Measurements from ENCODE around the gene BMPR1A.

BMPR1A gene

GRCh38 chr10:86802473-86803108 lies 46.2 kb downstream of the BMPR1A start:
- DNase-seq (ENCODE audit: low read depth, low spot score) = no peak

GRCh38 chr10:86803156-86803555 lies 46.7 kb downstream of the BMPR1A start:
- no peak for DNase-seq (ENCODE audit: low read depth, low spot score)

GRCh38 chr10:86804805-86805204 lies 48.4 kb downstream of the BMPR1A start:
- DNase-seq (ENCODE audit: low read depth, low spot score) = no peak

GRCh38 chr10:86813101-86813500 lies 56.7 kb downstream of the BMPR1A start:
- DNase-seq (ENCODE audit: low read depth, low spot score) = no peak

- no peak for DNase-seq (ENCODE audit: low read depth, low spot score)
Observed at GRCh38 chr10:86813982-86814381, 57.6 kb downstream of the BMPR1A start.

- no peak for DNase-seq (ENCODE audit: low read depth, low spot score)
Observed at GRCh38 chr10:86815035-86815617, 58.7 kb downstream of the BMPR1A start.

GRCh38 chr10:86815640-86816039 lies 59.2 kb downstream of the BMPR1A start:
- no peak for DNase-seq (ENCODE audit: low read depth, low spot score)

GRCh38 chr10:86817246-86817645 lies 60.8 kb downstream of the BMPR1A start:
- DNase-seq (ENCODE audit: low read depth, low spot score) = no peak

- DNase-seq (ENCODE audit: low read depth, low spot score) = no peak
Observed at GRCh38 chr10:86819567-86819966, 63.1 kb downstream of the BMPR1A start.

GRCh38 chr10:86820509-86820908 lies 64.1 kb downstream of the BMPR1A start:
- no peak for DNase-seq (ENCODE audit: low read depth, low spot score)

GRCh38 chr10:86821388-86821999 lies 65.1 kb downstream of the BMPR1A start:
- DNase-seq (ENCODE audit: low read depth, low spot score) = no peak

GRCh38 chr10:86823565-86823964 lies 67.1 kb downstream of the BMPR1A start:
- no peak for DNase-seq (ENCODE audit: low read depth, low spot score)

GRCh38 chr10:86824151-86824550 lies 67.7 kb downstream of the BMPR1A start:
- DNase-seq (ENCODE audit: low read depth, low spot score) = no peak

- DNase-seq (ENCODE audit: low read depth, low spot score) = no peak
Observed at GRCh38 chr10:86825366-86825765, 68.9 kb downstream of the BMPR1A start.

- DNase-seq (ENCODE audit: low read depth, low spot score) = no peak
Observed at GRCh38 chr10:86827639-86828038, 71.2 kb downstream of the BMPR1A start.

- DNase-seq (ENCODE audit: low read depth, low spot score) = no peak
Observed at GRCh38 chr10:86828145-86828544, 71.7 kb downstream of the BMPR1A start.

- no peak for DNase-seq (ENCODE audit: low read depth, low spot score)
Observed at GRCh38 chr10:86829472-86829871, 73.1 kb downstream of the BMPR1A start.

- no peak for DNase-seq (ENCODE audit: low read depth, low spot score)
Observed at GRCh38 chr10:86830043-86830591, 73.7 kb downstream of the BMPR1A start.

- no peak for DNase-seq (ENCODE audit: low read depth, low spot score)
Observed at GRCh38 chr10:86833969-86834368, 77.5 kb downstream of the BMPR1A start.

GRCh38 chr10:86836044-86836443 lies 79.6 kb downstream of the BMPR1A start:
- DNase-seq (ENCODE audit: low read depth, low spot score) = peak; percentile 7

GRCh38 chr10:86837663-86838062 lies 81.2 kb downstream of the BMPR1A start:
- DNase-seq (ENCODE audit: low read depth, low spot score) = no peak

GRCh38 chr10:86840498-86840897 lies 84.1 kb downstream of the BMPR1A start:
- no peak for DNase-seq (ENCODE audit: low read depth, low spot score)

- DNase-seq (ENCODE audit: low read depth, low spot score) = no peak
Observed at GRCh38 chr10:86846088-86846487, 89.7 kb downstream of the BMPR1A start.

Measured in smooth muscle cell of the brain vasculature (primary cell).